ENCODE data around the gene DOK7.
"Not testable (repeated sequence)": the region's sequence is repeated elsewhere in the genome, so short reads cannot be mapped to it uniquely, and the experiment has no call there.

Gene DOK7

GRCh38 chr4:3458371-3458770 is 4.7 kb upstream of the DOK7 start:
- H3K4me3 ChIP-seq (ENCODE audit: low read length), result no peak overlapping the region
- TF ChIP-seq, protein P1, sequence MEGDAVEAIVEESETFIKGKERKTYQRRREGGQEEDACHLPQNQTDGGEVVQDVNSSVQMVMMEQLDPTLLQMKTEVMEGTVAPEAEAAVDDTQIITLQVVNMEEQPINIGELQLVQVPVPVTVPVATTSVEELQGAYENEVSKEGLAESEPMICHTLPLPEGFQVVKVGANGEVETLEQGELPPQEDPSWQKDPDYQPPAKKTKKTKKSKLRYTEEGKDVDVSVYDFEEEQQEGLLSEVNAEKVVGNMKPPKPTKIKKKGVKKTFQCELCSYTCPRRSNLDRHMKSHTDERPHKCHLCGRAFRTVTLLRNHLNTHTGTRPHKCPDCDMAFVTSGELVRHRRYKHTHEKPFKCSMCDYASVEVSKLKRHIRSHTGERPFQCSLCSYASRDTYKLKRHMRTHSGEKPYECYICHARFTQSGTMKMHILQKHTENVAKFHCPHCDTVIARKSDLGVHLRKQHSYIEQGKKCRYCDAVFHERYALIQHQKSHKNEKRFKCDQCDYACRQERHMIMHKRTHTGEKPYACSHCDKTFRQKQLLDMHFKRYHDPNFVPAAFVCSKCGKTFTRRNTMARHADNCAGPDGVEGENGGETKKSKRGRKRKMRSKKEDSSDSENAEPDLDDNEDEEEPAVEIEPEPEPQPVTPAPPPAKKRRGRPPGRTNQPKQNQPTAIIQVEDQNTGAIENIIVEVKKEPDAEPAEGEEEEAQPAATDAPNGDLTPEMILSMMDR (conservative IDR thresholded peaks at IDR 0.05; ENCODE audit: low read length), result no peak
- peak; percentile 10 for DNase-seq (ENCODE audit: low read depth)

- H3K4me3 ChIP-seq (ENCODE audit: low read length); DNase-seq (ENCODE audit: low read depth): not testable (repeated sequence)
These were observed 4.0 kb upstream of the DOK7 start for GRCh38 chr4:3459156-3459555.

GRCh38 chr4:3460926-3461325 is 2.2 kb upstream of the DOK7 start:
- DNase-seq (ENCODE audit: low read depth), result no peak
- TF ChIP-seq, protein P1 (conservative IDR thresholded peaks at IDR 0.05; ENCODE audit: low read length), result no peak
- no peak overlapping the region for H3K4me3 ChIP-seq (ENCODE audit: low read length)

DNA sequence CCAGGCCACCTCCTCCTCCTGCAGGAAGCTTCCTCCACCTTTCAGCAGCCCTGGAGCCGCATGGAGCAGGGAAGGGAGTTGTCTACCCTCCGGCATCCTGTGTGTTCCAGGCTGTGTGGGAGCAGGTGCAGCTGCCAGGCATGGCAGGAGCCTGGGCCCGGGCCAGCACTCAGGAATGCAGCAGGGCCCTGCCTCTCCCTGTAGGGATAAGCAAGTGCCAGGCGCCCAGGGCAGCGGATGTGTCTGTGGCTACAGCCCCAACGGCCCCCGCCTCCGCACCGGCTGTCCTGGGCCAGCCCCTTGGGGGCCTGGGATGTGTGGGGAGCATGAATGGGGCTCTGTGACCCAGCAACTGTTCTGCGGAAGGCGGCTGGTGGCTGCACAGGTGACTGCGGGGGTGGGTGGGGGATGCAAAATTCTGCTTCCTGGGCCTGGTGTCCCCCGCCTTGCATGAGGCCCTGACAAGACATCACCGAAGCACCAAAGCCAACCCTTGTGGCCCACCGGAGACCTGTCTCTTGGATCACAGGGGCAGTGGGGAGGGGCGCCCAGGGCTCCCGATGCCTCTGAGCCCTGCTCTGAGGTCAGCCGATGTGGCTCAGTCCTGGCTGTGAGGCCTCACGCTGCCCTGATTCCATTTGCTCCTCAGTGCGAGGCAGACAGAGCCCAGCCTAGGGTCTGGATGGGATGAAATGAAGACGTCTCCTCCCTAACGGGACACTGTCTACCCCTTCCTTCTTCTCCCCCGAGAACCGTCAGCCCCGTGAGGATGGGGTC is 1.4 kb upstream of the DOK7 start:
- H3K4me3 ChIP-seq (ENCODE audit: low read length), result no peak overlapping the region
- TF ChIP-seq, protein P1 (conservative IDR thresholded peaks at IDR 0.05; ENCODE audit: low read length), result no peak
- no peak for DNase-seq (ENCODE audit: low read depth)

GRCh38 chr4:3462321-3462789 is 751 bp upstream of the DOK7 start:
- TF ChIP-seq, protein P1 (conservative IDR thresholded peaks at IDR 0.05; ENCODE audit: low read length), result no peak
- DNase-seq (ENCODE audit: low read depth), result no peak
- no peak overlapping the region for H3K4me3 ChIP-seq (ENCODE audit: low read length)

DNA sequence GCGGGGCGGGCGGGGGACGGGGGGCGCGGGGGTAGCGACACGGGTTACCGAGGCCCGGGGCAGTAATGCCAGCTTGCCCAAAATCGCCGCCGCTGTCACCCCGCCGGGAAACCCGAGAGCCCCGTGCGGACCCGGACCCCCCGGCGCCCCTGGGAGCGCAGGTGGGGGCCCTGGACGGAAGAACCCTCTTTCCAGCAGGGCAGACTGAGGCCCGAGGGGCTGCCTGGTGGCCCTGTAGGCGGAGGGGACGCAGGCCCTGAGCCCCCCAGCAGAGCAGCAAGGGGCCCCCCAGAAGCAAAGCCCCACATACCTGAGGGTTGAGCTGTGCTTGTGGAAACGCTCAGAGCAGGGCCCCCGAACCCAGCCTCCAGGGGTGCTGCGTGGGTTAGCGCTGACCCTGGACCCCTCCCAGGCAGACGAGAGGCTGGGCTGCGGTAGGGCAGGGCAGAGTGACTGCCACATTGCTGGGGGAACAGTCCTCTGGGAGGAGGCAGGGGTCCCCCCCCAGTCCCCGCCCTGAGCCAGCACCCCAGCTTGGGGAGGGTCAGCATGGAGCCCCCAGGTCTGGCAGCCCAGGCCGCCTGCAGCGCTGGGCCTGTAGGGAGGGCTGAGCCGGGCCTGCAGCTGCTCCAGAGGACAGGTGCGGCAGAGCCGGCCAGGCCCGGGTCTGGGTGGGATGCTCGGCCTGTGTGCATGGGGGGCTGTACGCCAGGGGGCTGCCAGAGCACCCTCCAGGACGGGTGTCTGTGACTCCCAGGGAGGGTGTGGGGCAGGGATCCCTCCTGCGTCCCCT is 646 bp downstream of the DOK7 start:
- H3K4me3 ChIP-seq (ENCODE audit: low read length), result no peak overlapping the region
- TF ChIP-seq, protein P1 (conservative IDR thresholded peaks at IDR 0.05; ENCODE audit: low read length), result no peak
- DNase-seq (ENCODE audit: low read depth), result no peak

GRCh38 chr4:3464349-3464905 is 1.3 kb downstream of the DOK7 start:
- H3K4me3 ChIP-seq (ENCODE audit: low read length), result no peak overlapping the region
- TF ChIP-seq, protein P1 (conservative IDR thresholded peaks at IDR 0.05; ENCODE audit: low read length), result no peak
- no peak for DNase-seq (ENCODE audit: low read depth)
